ENCODE measurements around the gene FHOD3. TPM values are rescaled to one million over a fixed set of nuclear protein-coding genes. Genes with fewer than 3 reads are reported as not detected.

The FHOD3 gene
- total RNA-seq, 1 donor from 2014 or later, result 346 TPM

- intact Hi-C loops (cut with micrococcal nuclease), result loop anchor here (10.0 kb wide), 1 partner anchor 1795 kb away; no protein-coding TSS in a partner anchor
- peak overlapping the region; percentile 90 for H3K27ac ChIP-seq (replicated peaks)
- no peaks in the 10 kb centered on the region for H3K36me3 ChIP-seq
- no peaks in the 10 kb centered on the region for H3K27me3 ChIP-seq (ENCODE audit: low read depth)
- no peak overlapping the region for H3K4me3 ChIP-seq
- H3K4me1 ChIP-seq, result peaks cover 84% of the 10 kb centered on the region
- TF ChIP-seq CTCF (IDR thresholded peaks at IDR 0.05; ENCODE audit: borderline replicate concordance), result no peak
- no peak for DNase-seq
- no peaks in the 10 kb centered on the region for H3K9me3 ChIP-seq (replicated peaks)
Observed at GRCh38 chr18:36380173-36380827, 82.8 kb downstream of the FHOD3 start.

- Histone ChIP-seq H3K9me3 (replicated peaks) (no peaks in the 10 kb centered on the region), H3K27ac (replicated peaks) (peak overlapping the region; percentile 90), H3K4me1 (peaks cover 76% of the 10 kb centered on the region), H3K4me3 (no peak overlapping the region), H3K36me3 (no peaks in the 10 kb centered on the region), H3K27me3 (ENCODE audit: low read depth) (no peaks in the 10 kb centered on the region)
- no peak for DNase-seq
- TF ChIP-seq CTCF (IDR thresholded peaks at IDR 0.05; ENCODE audit: borderline replicate concordance), result no peak
- intact Hi-C loops (cut with micrococcal nuclease), result loop anchor here (10.0 kb wide), 1 partner anchor 1794 kb away; no protein-coding TSS in a partner anchor
Observed at GRCh38 chr18:36381075-36381474, 83.6 kb downstream of the FHOD3 start.

DNA sequence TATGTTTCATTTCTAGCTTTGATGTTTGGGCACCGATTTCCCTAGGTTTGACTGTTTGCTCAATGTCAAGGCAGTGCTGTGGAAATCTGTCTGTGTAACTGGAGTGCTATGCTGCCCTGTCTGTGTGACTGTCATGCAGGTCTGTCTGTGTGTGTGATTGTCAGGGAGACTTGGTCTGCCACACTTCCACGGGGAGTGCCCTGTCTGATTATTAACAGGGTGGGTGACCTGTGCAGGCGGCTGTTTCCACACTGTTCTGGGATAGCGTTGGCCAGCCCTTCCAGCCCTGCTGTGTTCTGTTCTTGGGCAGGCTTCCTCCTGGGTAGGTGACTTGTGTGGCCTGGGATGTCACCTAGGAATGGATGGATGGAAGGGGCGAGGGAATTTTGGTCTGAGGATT, 85.3 kb downstream of the FHOD3 start:
- H3K4me1 ChIP-seq, result peaks cover 77% of the 10 kb centered on the region
- peak overlapping the region; percentile 90 for H3K27ac ChIP-seq (replicated peaks)
- intact Hi-C loops (cut with micrococcal nuclease), result loop anchor here (10.0 kb wide), 1 partner anchor 1792 kb away; no protein-coding TSS in a partner anchor

GRCh38 chr18:36386150-36386920, 88.8 kb downstream of the FHOD3 start:
- H3K4me1 ChIP-seq, result peaks cover 79% of the 10 kb centered on the region
- DNase-seq, result no peak

More for the DNA sequence above, 85.3 kb downstream of the FHOD3 start:
- Histone ChIP-seq H3K4me3 (no peak overlapping the region), H3K36me3 (no peaks in the 10 kb centered on the region), H3K9me3 (replicated peaks) (no peaks in the 10 kb centered on the region), H3K27me3 (ENCODE audit: low read depth) (no peaks in the 10 kb centered on the region)
- no peak for DNase-seq
- TF ChIP-seq CTCF (IDR thresholded peaks at IDR 0.05; ENCODE audit: borderline replicate concordance), result no peak

More at GRCh38 chr18:36386150-36386920, 88.8 kb downstream of the FHOD3 start:
- no peak for TF ChIP-seq CTCF (IDR thresholded peaks at IDR 0.05; ENCODE audit: borderline replicate concordance)
- intact Hi-C loops (cut with micrococcal nuclease), result loop anchor here (10.0 kb wide), 1 partner anchor 1788 kb away; no protein-coding TSS in a partner anchor
- no peaks in the 10 kb centered on the region for H3K36me3 ChIP-seq
- no peaks in the 10 kb centered on the region for H3K27me3 ChIP-seq (ENCODE audit: low read depth)
- H3K4me3 ChIP-seq, result no peak overlapping the region
- no peaks in the 10 kb centered on the region for H3K9me3 ChIP-seq (replicated peaks)
- H3K27ac ChIP-seq (replicated peaks), result peak overlapping the region; percentile 90

All from left ventricle myocardium inferior (tissue), 1 donor.